H9 (cell line): ENCODE results near the gene RAB3IP. TPM values are rescaled to one million over a fixed set of nuclear protein-coding genes. Genes with fewer than 3 reads are reported as not detected.

Experiments
- DNase-seq: peaks from one replicate; pipeline ENCODE4 v3.0.0-alpha.2; 2017
- H2AFZ ChIP-seq: one replicate; pipeline ENCODE4 v1.6.1; 2013; ENCODE audit warnings: mild to moderate bottlenecking, low read length, control low read depth, moderate library complexity
- H2AK5ac ChIP-seq: 2 replicates; pipeline ENCODE4 v1.6.1; 2013; ENCODE audit warnings: low read length, control low read depth, mixed read lengths; ENCODE audit not compliant: insufficient read length
- H2BK120ac ChIP-seq: one replicate; pipeline ENCODE4 v1.6.1; 2013; ENCODE audit warnings: low read depth, mild to moderate bottlenecking, low read length, control low read depth, inconsistent platforms; ENCODE audit not compliant: poor library complexity, severe bottlenecking
- H2BK12ac ChIP-seq: 2 replicates; pipeline ENCODE4 v1.6.1; 2013; ENCODE audit warnings: low read length, control low read depth, mixed read lengths, low read depth; ENCODE audit not compliant: insufficient read length
- H2BK15ac ChIP-seq: 2 replicates; pipeline ENCODE4 v1.6.1; 2013; ENCODE audit warnings: low read depth, low read length, control low read depth
- H2BK20ac ChIP-seq: one replicate; pipeline ENCODE4 v1.6.1; 2013; ENCODE audit warnings: low read depth, mild to moderate bottlenecking, low read length, control low read depth, inconsistent platforms; ENCODE audit not compliant: poor library complexity, severe bottlenecking
- H2BK5ac ChIP-seq: 2 replicates; pipeline ENCODE4 v1.6.1; 2013; ENCODE audit warnings: low read length, control low read depth, mixed read lengths; ENCODE audit not compliant: insufficient read length
- H3K14ac ChIP-seq: 2 replicates; pipeline ENCODE4 v1.6.1; 2013; ENCODE audit warnings: low read length, control low read depth; ENCODE audit not compliant: insufficient read depth
- H3K18ac ChIP-seq: 2 replicates; pipeline ENCODE4 v1.6.1; 2013; ENCODE audit warnings: low read depth, mild to moderate bottlenecking, mixed read lengths, low read length, control low read depth; ENCODE audit not compliant: insufficient read length
- H3K23ac ChIP-seq: 2 replicates; pipeline ENCODE4 v1.6.1; 2013; ENCODE audit warnings: low read length, control low read depth, mixed read lengths, low read depth; ENCODE audit not compliant: insufficient read length
- H3K23me2 ChIP-seq: 2 replicates; pipeline ENCODE4 v1.6.1; 2013; ENCODE audit warnings: low read depth, mild to moderate bottlenecking, mixed read lengths, low read length, control low read depth; ENCODE audit not compliant: insufficient read length, poor library complexity, severe bottlenecking
- H3K27ac ChIP-seq: 2 replicates; pipeline ENCODE4 v1.5.1; 2013; ENCODE audit warnings: low read length, control low read depth, mixed read lengths, low read depth; ENCODE audit not compliant: insufficient read length
- H3K27me3 ChIP-seq: 2 replicates; pipeline ENCODE4 v1.6.1; 2013; ENCODE audit warnings: low read length, control low read depth, inconsistent platforms; ENCODE audit not compliant: insufficient read depth
- H3K4ac ChIP-seq: 2 replicates; pipeline ENCODE4 v1.6.1; 2013; ENCODE audit warnings: low read depth, mild to moderate bottlenecking, control low read depth, inconsistent platforms, low read length, moderate library complexity
- H3K4me1 ChIP-seq: 2 replicates; pipeline ENCODE4 v1.6.1; 2013; ENCODE audit warnings: low read length, control low read depth, inconsistent platforms; ENCODE audit not compliant: insufficient read depth
- H3K4me2 ChIP-seq: 2 replicates; pipeline ENCODE4 v1.6.1; 2013; ENCODE audit warnings: low read length, control low read depth, mixed read lengths; ENCODE audit not compliant: insufficient read length, insufficient read depth
- H3K56ac ChIP-seq: 2 replicates; pipeline ENCODE4 v1.6.1; 2013; ENCODE audit warnings: low read depth, mild to moderate bottlenecking, mixed read lengths, low read length, control low read depth; ENCODE audit not compliant: insufficient read length
- H3K79me1 ChIP-seq: 2 replicates; pipeline ENCODE4 v1.6.1; 2013; ENCODE audit warnings: low read depth, mild to moderate bottlenecking, moderate library complexity, low read length, control low read depth, inconsistent platforms; ENCODE audit not compliant: insufficient read depth, poor library complexity, severe bottlenecking
- H3K79me2 ChIP-seq: 2 replicates; pipeline ENCODE4 v1.6.1; 2013; ENCODE audit warnings: low read length, control low read depth, inconsistent platforms; ENCODE audit not compliant: insufficient read depth
- H3K9ac ChIP-seq: 2 replicates; pipeline ENCODE4 v1.6.1; 2013; ENCODE audit warnings: low read length, control low read depth, mixed read lengths; ENCODE audit not compliant: insufficient read length; ENCODE audit errors: extremely low read depth
- H3K9me3 ChIP-seq: one replicate; pipeline ENCODE4 v1.6.1; 2013; ENCODE audit warnings: low read depth, low read length, inconsistent platforms; ENCODE audit not compliant: control insufficient read depth
- H3T11ph ChIP-seq: one replicate; pipeline ENCODE4 v1.6.1; 2013; ENCODE audit warnings: mild to moderate bottlenecking, low read length, control low read depth, inconsistent platforms
- H4K20me1 ChIP-seq: one replicate; pipeline ENCODE4 v1.6.1; 2013; ENCODE audit not compliant: control insufficient read depth, insufficient read length, insufficient read depth
- H4K5ac ChIP-seq: 2 replicates; pipeline ENCODE4 v1.6.1; 2013; ENCODE audit warnings: low read depth, mild to moderate bottlenecking, mixed read lengths, low read length, control low read depth; ENCODE audit not compliant: insufficient read length
- H4K8ac ChIP-seq: replicated peaks from 2 replicates; pipeline ENCODE4 v1.6.1; 2013; ENCODE audit warnings: low read length, control low read depth, mixed read lengths, low read depth; ENCODE audit not compliant: insufficient read length
- H4K91ac ChIP-seq: 2 replicates; pipeline ENCODE4 v1.6.1; 2013; ENCODE audit warnings: low read depth, mild to moderate bottlenecking, moderate library complexity, mixed read lengths, low read length, control low read depth; ENCODE audit not compliant: insufficient read length
- H3K27ac Mint-ChIP-seq, 3 experiments: 2 replicates in 2 of 3; 3 replicates in 1 of 3; pipeline ENCODE4 v1.8.0; 2020 to 2021; ENCODE audit warnings: mixed read lengths in 3 of 3, mild to moderate bottlenecking in 1 of 3, moderate library complexity in 1 of 3
- H3K27me3 Mint-ChIP-seq: 2 replicates; pipeline ENCODE4 v1.8.0; 2021; ENCODE audit warnings: low read depth, mild to moderate bottlenecking, moderate library complexity, mixed read lengths
- H3K36me3 Mint-ChIP-seq, 3 experiments: 2 replicates in 2 of 3; 3 replicates in 1 of 3; pipeline ENCODE4 v1.8.0; 2020 to 2021; ENCODE audit warnings: low read depth in 3 of 3, mixed read lengths in 3 of 3; ENCODE audit not compliant: insufficient read depth in 1 of 3
- H3K4me1 Mint-ChIP-seq, 2 experiments: 2 replicates each; pipeline ENCODE4 v1.8.0; 2020; ENCODE audit warnings: mixed read lengths in 2 of 2
- H3K4me3 Mint-ChIP-seq, 2 experiments: 2 replicates in 1 of 2; 3 replicates in 1 of 2; pipeline ENCODE4 v1.8.0; 2020 to 2021; ENCODE audit warnings: mild to moderate bottlenecking in 2 of 2, mixed read lengths in 2 of 2, moderate library complexity in 1 of 2
- H3K9me3 Mint-ChIP-seq, 2 experiments: 2 replicates in 1 of 2; 3 replicates in 1 of 2; pipeline ENCODE4 v1.8.0; 2020; ENCODE audit warnings: mild to moderate bottlenecking in 2 of 2, mixed read lengths in 2 of 2, moderate library complexity in 1 of 2
- CTCF ChIP-seq: fragments of 200-600 bp; sonication (generic); conservative IDR thresholded peaks from 3 replicates; pipeline ENCODE4 v1.8.0; 2021; ENCODE audit warnings: antibody characterized with exemption, mild to moderate bottlenecking
- WGBS: extraction: QIAGEN DNeasy Blood & Tissue Kit; methylation state at CpG from one replicate; pipeline ENCODE4 v1.1.7; 2013; ENCODE audit warnings: missing lambda C conversion rate, low lambda C conversion rate, mixed read lengths; ENCODE audit not compliant: insufficient read length; ENCODE audit errors: extremely low coverage; 5-methylcytosine and 5-hydroxymethylcytosine counted together
- total RNA-seq: library from RNA; stranded (reverse); gene quantifications from 2 replicates; pipeline ENCODE4 v1.2.1, GENCODE V29; 2021

The RAB3IP gene
- total RNA-seq, 1 experiment from 2014 or later: 45.5 TPM

- Histone ChIP-seq H3K79me1 (no peaks in the 10 kb centered on the region), H3K18ac (no peak overlapping the region), H3K4me2 (no peak overlapping the region), H2BK20ac (no peak overlapping the region), H3K23ac (no peak overlapping the region), H3T11ph (no peak overlapping the region), H2AFZ (no peak overlapping the region), H4K91ac (no peak overlapping the region), H4K8ac (no peak overlapping the region), H3K9me3 (no peaks in the 10 kb centered on the region), H2BK120ac (no peak overlapping the region), H4K20me1 (no peaks in the 10 kb centered on the region), H2BK15ac (no peak overlapping the region), H3K23me2 (no peaks in the 10 kb centered on the region), H2BK5ac (no peak overlapping the region), H3K4ac (no peak overlapping the region), H4K5ac (no peak overlapping the region), H3K9ac (no peak overlapping the region), H3K27ac (no peak overlapping the region), H3K14ac (no peak overlapping the region), H3K27me3 (no peaks in the 10 kb centered on the region), H2AK5ac (no peak overlapping the region), H3K79me2 (no peaks in the 10 kb centered on the region), H3K4me1 (no peaks in the 10 kb centered on the region), H3K56ac (no peak overlapping the region), H2BK12ac (no peak overlapping the region)
- no peak for TF ChIP-seq CTCF
- H3K27me3 Mint-ChIP-seq: no peaks in the 10 kb centered on the region
- peaks cover 4 to 10% of the 10 kb centered on the region in 2 experiments; a peak in 3 of 4 replicates for H3K4me1 Mint-ChIP-seq
- H3K9me3 Mint-ChIP-seq: no peaks in the 10 kb centered on the region
- no peaks in the 10 kb centered on the region for H3K36me3 Mint-ChIP-seq
- no CpG with 5 or more reads among the region's 3 CpGs for WGBS
- no peak overlapping the region for H3K4me3 Mint-ChIP-seq
- no peak for DNase-seq
- H3K27ac Mint-ChIP-seq: no peak overlapping the region
These were observed 134.1 kb downstream of the RAB3IP start for GRCh38 chr12:69872804-69873203.

Other genes starting within 250 kb of the RAB3IP start
- gene CCT2, start 153.4 kb upstream of the RAB3IP start, total RNA-seq: 391 and 405 TPM in 2 replicates
- not detected in 2 replicates for gene LRRC10, start 128.0 kb upstream of the RAB3IP start, total RNA-seq
- 0.11 and 0.42 TPM in 2 replicates for gene BEST3, start 39.6 kb upstream of the RAB3IP start, total RNA-seq
- 0.57 and 0.64 TPM in 2 replicates for gene MYRFL, start 86.4 kb downstream of the RAB3IP start, total RNA-seq